Upper lobe of left lung (tissue), 6 donors: ENCODE data around the gene TLK2. TPM values are rescaled to one million over a fixed set of nuclear protein-coding genes. Genes with fewer than 3 reads are reported as not detected.
"Not testable (repeated sequence)": the region's sequence is repeated elsewhere in the genome, so short reads cannot be mapped to it uniquely, and the experiment has no call there.

Source experiments
- ATAC-seq, 2 donors: fragments of 200-7000 bp; cut with Tn5 transposase; one replicate each; pipeline ENCODE4 v1.9.1; 2022; ENCODE audit warnings: mild to moderate bottlenecking in 2 of 2, moderate library complexity in 2 of 2; ENCODE audit not compliant: low FRiP score in 2 of 2
- DNase-seq, 2 donors: peaks; one replicate each; pipeline ENCODE4 v3.0.0-alpha.2; 2019 to 2020
- H3K27ac ChIP-seq, 4 donors: fragments of 200-600 bp; sonication (generic); one replicate each; pipeline ENCODE4 v1.5.1; 2016 to 2019
- H3K27me3 ChIP-seq, 4 donors: fragments of 200-600 bp; sonication (generic); one replicate each; pipeline ENCODE4 v1.5.1; 2017 to 2019
- H3K36me3 ChIP-seq, 4 donors: fragments of 200-600 bp; sonication (generic); one replicate each; pipeline ENCODE4 v1.5.1; 2016 to 2019
- H3K4me1 ChIP-seq, 4 donors: fragments of 200-600 bp; sonication (generic); one replicate each; pipeline ENCODE4 v1.5.1; 2018 to 2019
- H3K4me3 ChIP-seq, 4 donors: fragments of 200-600 bp; sonication (generic); one replicate each; pipeline ENCODE4 v1.5.1; 2017 to 2019; ENCODE audit warnings: mild to moderate bottlenecking in 2 of 4, moderate library complexity in 1 of 4
- H3K9me3 ChIP-seq, 4 donors: fragments of 200-600 bp; sonication (generic); one replicate each; pipeline ENCODE4 v1.5.1; 2018 to 2019
- WGBS, 2 donors: methylation state at CpG; one replicate each; pipeline ENCODE4 v1.1.5; 2017 to 2018; 5-methylcytosine and 5-hydroxymethylcytosine counted together
- total RNA-seq, 6 donors: library from RNA; depleted of rRNA in 4 of 6; stranded (reverse); fragments of >200 nt in 4 of 6; gene quantifications; one replicate each; pipeline versions ENCODE4 v1.1.0 to v1.2.1, GENCODE V29; 2016 to 2021
- donor health status: DM: no; HTN: no; CAD: no; lungs with moderate emphysema.
- donor health status: DM: no; HTN: yes; CAD: no; lungs with severe emphysema.

The TLK2 gene
- total RNA-seq, 6 donors from 2014 or later, result 36.6 to 57.6 (median 44.9) TPM

GRCh38 chr17:62510247-62510819, 31.7 kb downstream of the TLK2 start:
- DNase-seq, H3K27ac ChIP-seq, H3K27me3 ChIP-seq, H3K4me3 ChIP-seq, H3K9me3 ChIP-seq, H3K36me3 ChIP-seq, ATAC-seq: not testable (repeated sequence)
- H3K4me1 ChIP-seq, result peaks cover 5 to 22% (median 9%) of the 10 kb centered on the region in 4 donors
- WGBS, 2 donors, result 93 to 95% methylated on average over 2 of the region's 3 CpGs

- WGBS, 2 donors, result 47 to 57% methylated on average over 3 of the region's 3 CpGs
These were observed 32.4 kb downstream of the TLK2 start for GRCh38 chr17:62511014-62511413.

GRCh38 chr17:62516376-62516775, 37.8 kb downstream of the TLK2 start:
- not testable (repeated sequence) for H3K27me3 ChIP-seq, ATAC-seq, H3K9me3 ChIP-seq, H3K4me3 ChIP-seq, H3K36me3 ChIP-seq, H3K4me1 ChIP-seq, H3K27ac ChIP-seq
- 86 to 100% methylated on average over 1 to 11 of the region's 11 CpGs for WGBS, 2 donors
- DNase-seq, result peak in 1 of 2 donors; percentile 21

More at GRCh38 chr17:62511014-62511413, 32.4 kb downstream of the TLK2 start:
- not testable (repeated sequence) for H3K9me3 ChIP-seq, H3K36me3 ChIP-seq, H3K4me3 ChIP-seq, ATAC-seq, H3K27me3 ChIP-seq, H3K27ac ChIP-seq, DNase-seq
- peaks cover 5 to 22% (median 9%) of the 10 kb centered on the region in 4 donors for H3K4me1 ChIP-seq

DNA sequence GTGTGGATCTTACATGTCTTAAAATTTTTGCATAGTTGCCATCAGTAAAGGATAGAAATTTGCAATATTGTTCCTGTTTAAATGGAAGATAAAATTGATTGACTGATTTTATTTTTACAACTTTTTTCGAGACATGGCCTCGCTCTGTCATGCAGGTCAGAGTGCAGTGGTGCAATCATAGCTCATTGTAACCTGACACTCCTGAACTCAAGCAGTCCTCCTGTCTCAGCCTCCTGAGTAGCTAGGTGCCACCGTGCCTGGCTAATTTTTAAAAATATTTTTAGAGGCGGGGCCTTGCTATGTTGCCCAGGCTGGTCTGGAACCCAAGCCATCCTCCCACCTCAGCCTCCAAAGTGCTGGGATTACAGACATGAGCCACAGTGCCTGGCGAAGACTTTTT, 42.7 kb downstream of the TLK2 start:
- H3K4me1 ChIP-seq, H3K4me3 ChIP-seq, H3K9me3 ChIP-seq, DNase-seq, H3K27ac ChIP-seq, ATAC-seq, H3K27me3 ChIP-seq: not testable (repeated sequence)
- peaks cover 0 to 32% (median 8%) of the 10 kb centered on the region in 4 donors for H3K36me3 ChIP-seq
- 88 to 92% methylated on average over 5 of the region's 5 CpGs for WGBS, 2 donors

- WGBS, 2 donors, result 75 to 92% methylated on average over 6 of the region's 6 CpGs
- H3K4me3 ChIP-seq, H3K4me1 ChIP-seq, H3K27me3 ChIP-seq, ATAC-seq, H3K9me3 ChIP-seq, H3K27ac ChIP-seq: not testable (repeated sequence)
- peaks cover 0 to 36% (median 8%) of the 10 kb centered on the region in 4 donors for H3K36me3 ChIP-seq
- DNase-seq, result peak in 1 of 2 donors; percentile 36
These were observed 45.5 kb downstream of the TLK2 start for GRCh38 chr17:62524077-62524476.

- not testable (repeated sequence) for H3K27ac ChIP-seq, DNase-seq, ATAC-seq, H3K4me1 ChIP-seq, H3K4me3 ChIP-seq, H3K9me3 ChIP-seq, H3K27me3 ChIP-seq
- WGBS, 2 donors, result 83 to 88% methylated on average over 6 of the region's 6 CpGs
- peaks cover 0 to 44% (median 12%) of the 10 kb centered on the region in 4 donors for H3K36me3 ChIP-seq
These were observed 46.7 kb downstream of the TLK2 start for GRCh38 chr17:62525317-62525716.

DNA sequence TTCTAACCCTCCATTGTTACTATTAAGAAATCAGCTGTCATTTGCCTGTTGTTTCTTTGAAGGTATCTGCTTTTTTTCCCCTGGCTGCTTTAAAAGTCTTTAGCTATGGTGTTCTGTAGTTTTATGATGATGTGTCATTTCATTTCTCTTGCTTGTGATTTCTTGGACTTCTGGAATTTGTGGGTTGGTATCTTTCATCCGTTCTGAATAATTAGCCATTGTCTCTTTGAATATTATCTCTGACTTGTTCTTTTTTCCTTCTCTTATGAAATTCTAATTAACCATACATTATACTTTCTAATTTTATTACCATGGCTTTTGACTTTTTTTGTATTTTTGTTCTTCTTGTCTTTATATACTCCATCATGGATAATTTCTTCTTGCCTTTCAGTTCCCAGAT, 52.3 kb downstream of the TLK2 start:
- WGBS, 2 donors, result 92 to 93% methylated on average over 1 of the region's 1 CpG
- not testable (repeated sequence) for H3K9me3 ChIP-seq, DNase-seq, H3K27me3 ChIP-seq, H3K4me1 ChIP-seq, ATAC-seq, H3K27ac ChIP-seq, H3K4me3 ChIP-seq
- H3K36me3 ChIP-seq, result peaks cover 0 to 17% (median 5%) of the 10 kb centered on the region in 4 donors

DNA sequence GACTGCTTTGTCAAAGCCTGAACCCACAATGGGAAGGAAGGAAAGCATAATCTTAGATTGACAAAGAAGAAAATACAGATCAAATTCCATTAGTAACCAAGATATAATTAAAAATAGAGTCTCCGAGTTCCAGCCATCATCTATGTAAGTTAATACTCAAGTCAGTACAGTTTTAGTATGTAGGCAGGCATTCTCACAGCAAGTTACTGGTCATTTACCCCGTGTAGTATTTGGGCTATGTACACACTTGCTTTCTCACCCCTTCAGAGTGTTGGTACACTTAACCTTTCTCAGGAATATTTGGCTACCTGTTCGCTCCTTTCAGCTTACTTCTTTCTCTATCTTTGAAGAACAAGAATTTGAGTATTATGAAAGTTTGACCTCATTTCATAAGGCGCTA, 57.9 kb downstream of the TLK2 start:
- H3K4me3 ChIP-seq, DNase-seq, H3K4me1 ChIP-seq, H3K27me3 ChIP-seq, H3K9me3 ChIP-seq, H3K27ac ChIP-seq, ATAC-seq: not testable (repeated sequence)
- WGBS, 2 donors, result 64 to 79% methylated on average over 3 of the region's 4 CpGs
- peaks cover 0 to 20% (median 8%) of the 10 kb centered on the region in 4 donors for H3K36me3 ChIP-seq

DNA sequence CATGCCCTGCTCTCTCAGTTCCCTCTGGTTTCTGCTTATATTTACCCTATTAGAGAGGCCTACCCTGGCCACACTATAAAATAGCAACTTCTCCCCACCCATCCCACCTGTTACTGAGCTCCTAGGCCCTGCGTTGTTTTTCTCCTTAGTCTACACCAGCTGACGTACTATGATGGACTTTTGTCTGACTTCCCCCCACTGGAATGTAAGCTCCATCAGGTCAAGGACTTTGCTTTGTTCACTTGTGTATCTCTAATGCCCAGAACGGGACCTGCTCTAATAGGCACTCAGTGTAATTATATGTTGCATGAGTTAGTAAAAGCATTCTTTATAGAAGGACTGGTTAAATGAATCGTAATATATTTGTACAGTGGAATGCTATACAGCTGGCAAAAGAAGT, 62.4 kb downstream of the TLK2 start:
- not testable (repeated sequence) for H3K9me3 ChIP-seq, H3K27me3 ChIP-seq, DNase-seq, ATAC-seq, H3K4me3 ChIP-seq, H3K27ac ChIP-seq, H3K4me1 ChIP-seq
- H3K36me3 ChIP-seq, result peaks cover 0 to 23% (median 8%) of the 10 kb centered on the region in 4 donors
- WGBS, 2 donors, result 87 to 93% methylated on average over 4 of the region's 4 CpGs

- DNase-seq, H3K36me3 ChIP-seq, H3K27me3 ChIP-seq, H3K4me3 ChIP-seq, H3K27ac ChIP-seq, H3K4me1 ChIP-seq, H3K9me3 ChIP-seq, ATAC-seq: not testable (repeated sequence)
- WGBS, 2 donors, result 87 to 93% methylated on average over 3 of the region's 3 CpGs
These were observed 64.7 kb downstream of the TLK2 start for GRCh38 chr17:62543278-62543775.

DNA sequence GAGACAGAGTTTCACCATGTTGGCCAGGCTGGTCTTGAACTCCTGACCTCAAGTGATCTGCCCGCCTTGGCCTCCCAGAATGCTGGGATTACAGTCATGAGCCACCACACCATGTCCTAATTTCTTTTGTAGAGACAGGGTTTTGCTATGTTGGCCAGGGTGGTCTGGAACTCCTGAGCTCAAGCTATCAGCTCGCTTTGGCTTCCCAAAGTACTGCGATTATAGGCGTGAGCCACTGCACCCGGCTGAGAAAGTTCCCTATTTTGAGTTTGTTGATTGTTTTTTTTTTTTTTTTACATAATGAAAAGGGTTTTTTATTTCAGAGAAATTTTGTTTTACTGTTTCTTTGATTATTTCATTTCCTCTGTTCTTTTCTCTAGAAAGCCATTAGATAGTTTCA, 67.4 kb downstream of the TLK2 start:
- H3K4me3 ChIP-seq, H3K4me1 ChIP-seq, ATAC-seq, H3K36me3 ChIP-seq, DNase-seq, H3K9me3 ChIP-seq, H3K27ac ChIP-seq, H3K27me3 ChIP-seq: not testable (repeated sequence)
- WGBS, 2 donors, result 71 to 85% methylated on average over 5 of the region's 5 CpGs
